ENCODE results near the gene TMEM205. TPM values are rescaled to one million over a fixed set of nuclear protein-coding genes. Genes with fewer than 3 reads are reported as not detected.

Gene TMEM205
- total and polyA plus RNA-seq, 2 of the 8 experiments (the other 6 are each of a cell fraction or from before 2014, with no cell fraction given): 73.5 to 423 TPM

GRCh38 chr19:11330127-11330526 lies 15.9 kb downstream of the TMEM205 start:
- Histone ChIP-seq H4K5ac (ENCODE audit: insufficient read length, low read depth, low read length) (no peak overlapping the region), H3K4me2 (ENCODE audit: insufficient read depth in 1 of 2, low read depth in 2 of 2, low read length in 2 of 2) (no peak overlapping the region), H3K36me3 (ENCODE audit: control insufficient read depth in 2 of 4, insufficient read depth in 4 of 4, low read length in 3 of 4) (peaks cover 0 to 6% (median under 1%) of the 10 kb centered on the region in 4 experiments; a peak in 3 of 8 replicates), H4K91ac (replicated peaks; ENCODE audit: insufficient read length, low read length) (no peak overlapping the region), H2BK12ac (ENCODE audit: low read depth, low read length) (no peak overlapping the region), H3K23ac (ENCODE audit: insufficient read length) (no peak overlapping the region), H3K9me3 (ENCODE audit: insufficient read depth in 2 of 2, low read depth in 1 of 2, low read length in 1 of 2) (no peaks in the 10 kb centered on the region), H3K27me3 (replicated peaks in 1 of 4; ENCODE audit: control insufficient read depth in 3 of 4, extremely low read depth in 1 of 4, insufficient read depth in 3 of 4, low read length in 3 of 4) (no peaks in the 10 kb centered on the region), H2BK5ac (ENCODE audit: low read depth, low read length) (no peak overlapping the region), H3K27ac (ENCODE audit: low read depth, low read length) (no peak overlapping the region), H2BK15ac (ENCODE audit: low read length) (no peak overlapping the region), H3K4me1 (replicated peaks in 1 of 4; ENCODE audit: control insufficient read depth in 3 of 4, insufficient read depth in 4 of 4, low read length in 3 of 4) (no peaks in the 10 kb centered on the region), H3K4me3 (ENCODE audit: extremely low read depth in 1 of 4, insufficient read depth in 2 of 4, low read depth in 3 of 4, low read length in 4 of 4) (no peak overlapping the region), H4K8ac (ENCODE audit: extremely low read depth, insufficient read depth, low read length) (no peak overlapping the region), H2AFZ (ENCODE audit: low read length) (no peak overlapping the region), H2BK20ac (ENCODE audit: low read length) (no peak overlapping the region), H3K14ac (ENCODE audit: insufficient read length) (no peak overlapping the region), H3K79me2 (ENCODE audit: control insufficient read depth in 1 of 2, insufficient read depth in 2 of 2, low read length in 2 of 2) (no peaks in the 10 kb centered on the region), H2BK120ac (replicated peaks; ENCODE audit: low read depth, low read length) (no peak overlapping the region), H3K18ac (ENCODE audit: extremely low read depth, low read length) (no peak overlapping the region), H4K20me1 (replicated peaks in 1 of 2; ENCODE audit: control insufficient read depth in 1 of 2, insufficient read depth in 2 of 2, low read length in 2 of 2) (no peaks in the 10 kb centered on the region), H3K4ac (replicated peaks; ENCODE audit: insufficient read length, low read depth, low read length) (no peak overlapping the region), H3K79me1 (ENCODE audit: low read depth, low read length) (no peaks in the 10 kb centered on the region), H3K23me2 (ENCODE audit: low read depth, low read length) (no peaks in the 10 kb centered on the region), H3K9ac (replicated peaks in 1 of 4; ENCODE audit: extremely low read depth in 1 of 4, low read depth in 3 of 4, low read length in 3 of 4) (no peak overlapping the region), H3K56ac (replicated peaks; ENCODE audit: insufficient read length, low read depth, low read length) (no peak overlapping the region), H2AK5ac (ENCODE audit: low read depth, low read length) (no peak overlapping the region)
- ChIA-PET CTCF (ENCODE audit: partially characterized antibody) (interaction anchor here (1.8 kb wide), 1 partner anchor 11 kb away, joined by 4 read pairs; no protein-coding TSS in a partner anchor), POLR2A (ENCODE audit: partially characterized antibody) (no interaction called here)
- no peak for FAIRE-seq
- WGBS, 2 experiments (ENCODE audit: extremely low coverage in 1 of 2, insufficient coverage in 1 of 2, insufficient read length in 1 of 2, insufficient replicate concordance in 2 of 2, low coverage in 1 of 2, low lambda C conversion rate in 2 of 2, missing lambda C conversion rate in 1 of 2): 88% methylated on average over 4 of the region's 4 CpGs; no CpG with 5 or more reads in 1 of the 2 experiments
- DNase-seq (ENCODE audit: low read depth in 1 of 2, low spot score in 2 of 2): no peak
- TF ChIP-seq USF2 (IDR thresholded peaks at IDR 0.05; ENCODE audit: low read length): no peak
- no peak for TF ChIP-seq GTF2F1 (IDR thresholded peaks at IDR 0.05; ENCODE audit: borderline replicate concordance, low read depth, low read length)
- TF ChIP-seq CTBP2 (IDR thresholded peaks at IDR 0.05; ENCODE audit: borderline replicate concordance, insufficient read depth, insufficient read length, low read length): no peak
- no peak for TF ChIP-seq PHF8 (conservative IDR thresholded peaks at IDR 0.05; ENCODE audit: low read depth, low read length)
- TF ChIP-seq ASH2L (IDR thresholded peaks at IDR 0.05; ENCODE audit: low read length): no peak
- TF ChIP-seq JUND (IDR thresholded peaks at IDR 0.05; ENCODE audit: low read length): no peak
- no peak for TF ChIP-seq RNF2 (IDR thresholded peaks at IDR 0.05; ENCODE audit: borderline replicate concordance, low read depth, low read length, missing control alignments, poor library complexity, severe bottlenecking)
- TF ChIP-seq KDM1A (IDR thresholded peaks at IDR 0.05; ENCODE audit: borderline replicate concordance, low read length): no peak
